SK-N-SH treated with all-trans-retinoic acid at 6 μM for 48 hours (cell line): Measurements from ENCODE around the gene LONP1.
"Not testable (repeated sequence)": the region's sequence is repeated elsewhere in the genome, so short reads cannot be mapped to it uniquely, and the experiment has no call there.

Experiments
- ARNTL ChIP-seq: fragments of 450-650 bp; formaldehyde crosslinking; IDR thresholded peaks from 2 replicates; pipeline ENCODE4 v1.5.0; 2020; ENCODE audit warnings: low read depth, mild to moderate bottlenecking, moderate library complexity, borderline replicate concordance
- CREB5 ChIP-seq: fragments of 250-450 bp; sonication (Bioruptor Pico); IDR thresholded peaks from 2 replicates; pipeline ENCODE4 v1.5.1; 2020; ENCODE audit warnings: low read depth, mild to moderate bottlenecking, moderate library complexity
- CSDC2 ChIP-seq: fragments of 250-450 bp; sonication (Bioruptor Pico); IDR thresholded peaks from 2 replicates; pipeline ENCODE4 v1.5.0; 2020; ENCODE audit warnings: mild to moderate bottlenecking, moderate library complexity
- PATZ1 ChIP-seq: fragments of 250-450 bp; sonication (Bioruptor Pico); IDR thresholded peaks from 2 replicates; pipeline ENCODE4 v1.8.0; 2020; ENCODE audit warnings: mild to moderate bottlenecking, moderate library complexity, borderline replicate concordance
- RARB ChIP-seq: fragments of 250-450 bp; sonication (Bioruptor Pico); IDR thresholded peaks from 2 replicates; pipeline ENCODE4 v1.8.0; 2021; ENCODE audit warnings: mild to moderate bottlenecking, moderate library complexity
- ZFP30 ChIP-seq: fragments of 450-650 bp; formaldehyde crosslinking; IDR thresholded peaks from 2 replicates; pipeline ENCODE4 v1.5.0; 2022; ENCODE audit warnings: mild to moderate bottlenecking, moderate library complexity
- ZNF565 ChIP-seq: fragments of 450-650 bp; formaldehyde crosslinking; conservative IDR thresholded peaks from 2 replicates; pipeline ENCODE4 v1.5.0; 2020; ENCODE audit warnings: low read depth, mild to moderate bottlenecking, moderate library complexity

GRCh38 chr19:5733172-5733571, 13.2 kb upstream of the LONP1 start:
- not testable (repeated sequence) for TF ChIP-seq ZNF565 (CRISPR knock-in tag); CSDC2; ARNTL (CRISPR knock-in tag); PATZ1 (CRISPR knock-in tag); ZFP30 (CRISPR knock-in tag); RARB; CREB5 (CRISPR knock-in tag)
